ENCODE data around the gene A1BG. TPM values are rescaled to one million over a fixed set of nuclear protein-coding genes. Genes with fewer than 3 reads are reported as not detected.

Gene A1BG
- total and polyA plus RNA-seq, 2 of the 13 experiments (the other 11 are each of a cell fraction or from before 2014, with no cell fraction given) = 14.7 to 41.4 TPM

- TF ChIP-seq HBP1 (CRISPR knock-in tag; IDR thresholded peaks at IDR 0.05; ENCODE audit: low read depth) (peak; percentile 21; the same call in 1 of the 2 replicates), LCORL (IDR thresholded peaks at IDR 0.05) (no peak), LCORL (CRISPR knock-in tag; IDR thresholded peaks at IDR 0.05) (peak; percentile 8; the same call in 1 of the 2 replicates), DNMT3B (CRISPR knock-in tag; conservative IDR thresholded peaks at IDR 0.05) (no peak), PBX3 (CRISPR knock-in tag; IDR thresholded peaks at IDR 0.05; ENCODE audit: borderline replicate concordance) (no peak), ZNF770 (CRISPR knock-in tag; IDR thresholded peaks at IDR 0.05) (peak; percentile 92), ATF5 (CRISPR knock-in tag; IDR thresholded peaks at IDR 0.05; ENCODE audit: low read depth) (0 out of 2 replicates have a peak, but pooled peaks have one; percentile 24), MED8 (CRISPR knock-in tag; IDR thresholded peaks at IDR 0.05; ENCODE audit: insufficient replicate concordance) (peak; percentile 54), ZZZ3 (CRISPR knock-in tag; IDR thresholded peaks at IDR 0.05; ENCODE audit: borderline replicate concordance) (no peak), PATZ1 (CRISPR knock-in tag; IDR thresholded peaks at IDR 0.05) (no peak), BORCS8-MEF2B (CRISPR knock-in tag; IDR thresholded peaks at IDR 0.05) (0 out of 2 replicates have a peak, but pooled peaks have one; percentile 22), ZNF12 (CRISPR knock-in tag; IDR thresholded peaks at IDR 0.05) (peak; percentile 10; the same call in 1 of the 2 replicates), ZNF17 (CRISPR knock-in tag; IDR thresholded peaks at IDR 0.05) (no peak), ZNF263 (CRISPR knock-in tag; IDR thresholded peaks at IDR 0.05) (peak; percentile 7; the same call in 1 of the 2 replicates), ZBTB33 (CRISPR knock-in tag; IDR thresholded peaks at IDR 0.05) (peak; percentile 60), BATF2 (CRISPR knock-in tag; IDR thresholded peaks at IDR 0.05) (peak; percentile 20; the same call in 1 of the 2 replicates), U2AF1 (optimal IDR thresholded peaks at IDR 0.05; ENCODE audit: low read depth, low read length) (peak; percentile 31), ZNF691 (CRISPR knock-in tag; IDR thresholded peaks at IDR 0.05; ENCODE audit: borderline replicate concordance, low read depth) (0 out of 2 replicates have a peak, but pooled peaks have one; percentile 25), RFX1 (IDR thresholded peaks at IDR 0.05) (no peak)
These were observed 8.6 kb upstream of the A1BG start (continued) for GRCh38 chr19:58361900-58362271.
